NB4 (cell line): ENCODE data around the gene FBXW11.

Experiments used
- MYC ChIP-seq: IDR thresholded peaks from 2 replicates; pipeline ENCODE4 v1.6.1; 2011; ENCODE audit warnings: low read depth, low read length
- POLR2A ChIP-seq: IDR thresholded peaks from 2 replicates; pipeline ENCODE4 v1.6.1; 2011; ENCODE audit warnings: mild to moderate bottlenecking; ENCODE audit not compliant: insufficient read length; ENCODE audit errors: extremely low read depth
- TF ChIP-seq, protein P1 (sequence below): IDR thresholded peaks from one replicate; pipeline ENCODE4 v1.5.1; 2012; ENCODE audit warnings: low read depth, low read length

DNA sequence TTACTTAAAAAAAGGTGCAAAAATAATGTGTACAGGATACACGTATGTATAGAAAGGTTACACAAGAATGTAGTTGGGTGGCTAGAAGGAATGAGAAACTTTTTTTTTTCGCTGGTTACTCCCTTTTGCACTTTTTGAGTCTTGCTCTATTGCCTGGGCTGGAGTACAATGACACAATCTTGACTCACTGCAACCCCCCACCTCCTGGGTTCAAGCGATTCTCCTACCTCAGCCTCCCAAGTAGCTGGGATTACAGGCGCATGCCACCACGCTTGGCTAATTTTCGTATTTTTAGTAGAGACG lies 15.8 kb downstream of the FBXW11 start:
- TF ChIP-seq, protein P1, sequence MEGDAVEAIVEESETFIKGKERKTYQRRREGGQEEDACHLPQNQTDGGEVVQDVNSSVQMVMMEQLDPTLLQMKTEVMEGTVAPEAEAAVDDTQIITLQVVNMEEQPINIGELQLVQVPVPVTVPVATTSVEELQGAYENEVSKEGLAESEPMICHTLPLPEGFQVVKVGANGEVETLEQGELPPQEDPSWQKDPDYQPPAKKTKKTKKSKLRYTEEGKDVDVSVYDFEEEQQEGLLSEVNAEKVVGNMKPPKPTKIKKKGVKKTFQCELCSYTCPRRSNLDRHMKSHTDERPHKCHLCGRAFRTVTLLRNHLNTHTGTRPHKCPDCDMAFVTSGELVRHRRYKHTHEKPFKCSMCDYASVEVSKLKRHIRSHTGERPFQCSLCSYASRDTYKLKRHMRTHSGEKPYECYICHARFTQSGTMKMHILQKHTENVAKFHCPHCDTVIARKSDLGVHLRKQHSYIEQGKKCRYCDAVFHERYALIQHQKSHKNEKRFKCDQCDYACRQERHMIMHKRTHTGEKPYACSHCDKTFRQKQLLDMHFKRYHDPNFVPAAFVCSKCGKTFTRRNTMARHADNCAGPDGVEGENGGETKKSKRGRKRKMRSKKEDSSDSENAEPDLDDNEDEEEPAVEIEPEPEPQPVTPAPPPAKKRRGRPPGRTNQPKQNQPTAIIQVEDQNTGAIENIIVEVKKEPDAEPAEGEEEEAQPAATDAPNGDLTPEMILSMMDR = no peak
- TF ChIP-seq POLR2A (no peak), MYC (no peak)
